Stimulated activated effector memory CD8-positive, alpha-beta T cell treated with anti-CD3 and anti-CD28 coated beads, Interleukin-12 subunit alpha, Interleukin-12 subunit beta, amount 100 ng/mL, for 72 hours (primary cell): ENCODE data around the gene PRDM7.
A peak's percentile ranks its signal among the peaks of the same experiment; 100 is the strongest.
"Not testable (repeated sequence)": the region's sequence is repeated elsewhere in the genome, so short reads cannot be mapped to it uniquely, and the experiment has no call there.

ENCODE experiments used
- ATAC-seq: fragments of 150-1000 bp; cut with Tn5 transposase; 2 replicates; pipeline ENCODE4 v1.10.0; 2021
- DNase-seq, 2 donors: peaks; one replicate each; pipeline ENCODE4 v3.0.0; 2021 to 2022; ENCODE audit warnings: low spot score in 2 of 2
- H3K27ac Mint-ChIP-seq: one replicate; pipeline ENCODE4 v1.8.0; 2022; ENCODE audit warnings: mild to moderate bottlenecking, mixed read lengths
- H3K36me3 Mint-ChIP-seq: one replicate; pipeline ENCODE4 v1.8.0; 2022; ENCODE audit warnings: mild to moderate bottlenecking, mixed read lengths
- H3K4me1 Mint-ChIP-seq: one replicate; pipeline ENCODE4 v1.8.0; 2022; ENCODE audit warnings: mixed read lengths
- H3K4me3 Mint-ChIP-seq: one replicate; pipeline ENCODE4 v1.8.0; 2022; ENCODE audit warnings: mild to moderate bottlenecking, mixed read lengths
- H3K9me3 Mint-ChIP-seq: one replicate; pipeline ENCODE4 v1.8.0; 2022; ENCODE audit warnings: mixed read lengths

PRDM7 gene

DNA sequence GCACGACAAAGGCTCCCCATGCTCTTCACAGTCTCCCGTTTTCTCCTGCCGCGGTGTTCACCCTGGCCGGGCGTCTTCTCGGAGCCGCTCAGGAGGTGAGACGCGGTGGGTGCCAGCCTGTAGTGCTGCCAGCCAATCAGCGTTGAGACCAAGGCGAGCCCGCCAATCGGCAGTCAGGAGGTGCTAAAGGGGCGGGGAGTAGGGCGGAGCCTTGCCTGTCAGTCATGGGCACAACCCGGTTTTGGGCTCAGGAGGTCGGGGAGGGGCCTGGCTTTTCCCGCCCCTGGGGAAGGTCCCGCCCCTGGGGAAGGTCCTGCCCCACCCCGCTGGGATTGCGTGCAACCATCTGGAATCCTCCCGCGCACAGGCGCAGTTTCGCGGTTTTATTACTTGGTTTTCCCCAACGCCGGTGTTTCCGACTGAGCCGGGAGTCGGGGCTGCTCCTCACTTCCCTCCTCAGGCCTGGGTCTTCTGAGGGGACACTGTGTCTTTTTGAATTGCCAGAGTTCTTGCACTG, at the start of gene PRDM7:
PRDM7 (minus strand) TSS at position 92 of the 517 bp plus-strand sequence. CDS start 1,421 bp downstream, outside the sequence.
- H3K4me1 Mint-ChIP-seq: peaks cover 30% of the 10 kb centered on the region
- H3K36me3 Mint-ChIP-seq: peaks cover 15% of the 10 kb centered on the region
- peak within 1 kb of the TSS; percentile 73 for H3K4me3 Mint-ChIP-seq
- peak within 1 kb of the TSS; percentile 78 for H3K27ac Mint-ChIP-seq
- DNase-seq (peak; percentile 97 to 99), ATAC-seq (peak; percentile 97)
- no peaks in the 10 kb centered on the region for H3K9me3 Mint-ChIP-seq

DNA sequence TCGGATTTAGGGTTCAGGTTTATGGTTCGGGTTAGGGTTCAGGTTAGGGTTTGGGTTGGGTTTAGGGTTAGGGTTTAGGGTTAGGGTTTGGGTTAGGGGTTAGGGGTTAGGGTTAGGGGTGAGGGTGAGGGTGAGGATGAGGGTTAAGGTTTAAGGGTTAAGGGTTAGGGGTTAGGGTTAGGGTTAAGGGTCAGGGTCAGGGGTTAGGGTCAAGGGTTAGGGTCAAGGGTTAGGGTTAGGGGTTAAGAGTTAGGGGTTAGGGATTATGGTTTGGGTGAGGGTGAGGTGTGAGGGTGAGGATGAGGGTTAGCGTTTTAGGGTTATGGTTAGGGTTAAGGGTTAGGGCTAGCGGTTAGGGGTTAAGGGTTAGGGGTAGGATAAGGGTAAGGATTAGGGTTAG, 44.7 kb upstream of the PRDM7 start:
- not testable (repeated sequence) for ATAC-seq, H3K36me3 Mint-ChIP-seq, H3K4me3 Mint-ChIP-seq, H3K9me3 Mint-ChIP-seq, H3K4me1 Mint-ChIP-seq, H3K27ac Mint-ChIP-seq, DNase-seq

DNA sequence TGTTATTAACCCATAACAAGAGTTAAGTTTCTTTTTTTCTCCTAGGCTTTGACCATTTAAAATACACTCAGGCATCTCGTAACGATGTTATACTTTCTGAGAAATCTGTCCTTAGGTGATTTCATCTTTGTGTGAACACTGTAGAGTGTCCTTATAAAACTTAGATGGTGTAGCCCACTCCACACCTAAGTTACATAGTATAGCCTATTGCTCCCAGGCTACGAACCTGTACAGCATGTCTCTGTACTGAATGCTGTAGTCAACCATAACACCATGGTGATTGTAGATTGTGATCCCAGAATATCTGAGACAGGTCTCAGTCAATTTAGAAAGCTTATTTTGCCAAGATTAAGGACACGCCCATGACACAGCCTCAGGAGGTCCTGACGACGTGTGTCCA, 30.5 kb upstream of the PRDM7 start:
- DNase-seq, ATAC-seq, H3K4me3 Mint-ChIP-seq, H3K9me3 Mint-ChIP-seq, H3K27ac Mint-ChIP-seq, H3K36me3 Mint-ChIP-seq, H3K4me1 Mint-ChIP-seq: not testable (repeated sequence)

DNA sequence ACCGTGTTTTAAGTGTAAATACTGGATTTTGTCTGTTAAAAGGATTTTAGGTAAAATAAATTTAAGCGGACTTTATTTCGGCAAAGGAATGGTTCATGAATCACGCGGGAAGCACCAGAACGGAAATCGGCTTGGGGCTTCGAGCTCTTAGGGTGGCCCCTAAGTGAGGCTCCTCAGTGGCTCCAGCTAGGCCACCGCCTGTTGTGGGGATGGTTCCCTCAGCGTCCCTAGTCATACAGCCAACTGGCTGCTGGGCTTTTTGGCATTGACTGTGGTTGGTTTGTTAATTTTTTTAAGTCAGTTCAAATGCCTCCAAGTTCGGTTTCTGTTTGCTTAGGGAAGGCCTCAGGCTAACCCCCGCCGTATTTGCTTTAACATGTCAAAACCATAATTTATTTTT, 29.9 kb upstream of the PRDM7 start:
- not testable (repeated sequence) for H3K36me3 Mint-ChIP-seq, H3K9me3 Mint-ChIP-seq, ATAC-seq, DNase-seq, H3K27ac Mint-ChIP-seq, H3K4me3 Mint-ChIP-seq, H3K4me1 Mint-ChIP-seq

DNA sequence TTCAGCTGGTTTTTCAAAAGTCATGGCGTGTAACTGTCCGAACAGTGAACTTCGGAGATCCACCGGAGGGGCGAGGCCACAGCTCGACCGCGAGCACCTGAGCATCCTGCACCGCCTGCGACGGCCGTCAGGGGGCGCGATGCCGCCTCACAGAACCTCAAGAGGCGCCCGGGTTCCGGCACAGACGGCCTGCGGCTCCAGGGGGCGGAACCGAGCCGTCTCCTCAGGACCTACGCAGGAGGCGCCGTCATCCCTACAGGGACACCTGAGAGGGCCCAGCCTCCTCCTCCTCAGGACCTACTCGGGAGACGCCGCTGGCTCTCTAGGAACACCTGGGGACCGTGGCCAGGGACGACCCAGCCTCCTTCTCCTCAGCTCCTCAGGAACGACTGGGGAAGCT, 29.1 kb upstream of the PRDM7 start:
- DNase-seq (peak in 1 of 2 donors; percentile 85), ATAC-seq (peak; percentile 90)
- not testable (repeated sequence) for H3K4me3 Mint-ChIP-seq, H3K36me3 Mint-ChIP-seq, H3K27ac Mint-ChIP-seq, H3K9me3 Mint-ChIP-seq, H3K4me1 Mint-ChIP-seq

DNA sequence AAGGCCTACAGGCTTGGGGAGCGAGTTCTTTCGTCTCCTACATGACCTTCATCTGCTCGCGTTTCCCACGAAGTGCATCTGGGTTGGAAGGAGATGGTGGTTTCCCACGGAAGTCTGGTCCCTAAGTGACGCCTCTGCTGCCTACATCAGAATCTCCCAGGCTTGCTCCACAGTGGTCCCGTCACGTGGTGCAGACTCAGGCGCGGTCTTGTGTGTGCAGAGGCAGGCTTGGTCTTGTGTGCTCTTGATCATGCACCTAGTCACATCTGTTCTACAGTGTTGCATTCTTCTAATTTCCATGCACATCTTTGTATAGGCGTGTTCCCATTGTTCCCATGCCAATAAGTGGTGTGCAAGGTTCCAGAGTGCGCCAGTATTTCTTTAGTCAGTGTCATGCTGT, 27.6 kb upstream of the PRDM7 start:
- not testable (repeated sequence) for H3K9me3 Mint-ChIP-seq, ATAC-seq, H3K4me1 Mint-ChIP-seq, H3K27ac Mint-ChIP-seq, DNase-seq, H3K36me3 Mint-ChIP-seq, H3K4me3 Mint-ChIP-seq

DNA sequence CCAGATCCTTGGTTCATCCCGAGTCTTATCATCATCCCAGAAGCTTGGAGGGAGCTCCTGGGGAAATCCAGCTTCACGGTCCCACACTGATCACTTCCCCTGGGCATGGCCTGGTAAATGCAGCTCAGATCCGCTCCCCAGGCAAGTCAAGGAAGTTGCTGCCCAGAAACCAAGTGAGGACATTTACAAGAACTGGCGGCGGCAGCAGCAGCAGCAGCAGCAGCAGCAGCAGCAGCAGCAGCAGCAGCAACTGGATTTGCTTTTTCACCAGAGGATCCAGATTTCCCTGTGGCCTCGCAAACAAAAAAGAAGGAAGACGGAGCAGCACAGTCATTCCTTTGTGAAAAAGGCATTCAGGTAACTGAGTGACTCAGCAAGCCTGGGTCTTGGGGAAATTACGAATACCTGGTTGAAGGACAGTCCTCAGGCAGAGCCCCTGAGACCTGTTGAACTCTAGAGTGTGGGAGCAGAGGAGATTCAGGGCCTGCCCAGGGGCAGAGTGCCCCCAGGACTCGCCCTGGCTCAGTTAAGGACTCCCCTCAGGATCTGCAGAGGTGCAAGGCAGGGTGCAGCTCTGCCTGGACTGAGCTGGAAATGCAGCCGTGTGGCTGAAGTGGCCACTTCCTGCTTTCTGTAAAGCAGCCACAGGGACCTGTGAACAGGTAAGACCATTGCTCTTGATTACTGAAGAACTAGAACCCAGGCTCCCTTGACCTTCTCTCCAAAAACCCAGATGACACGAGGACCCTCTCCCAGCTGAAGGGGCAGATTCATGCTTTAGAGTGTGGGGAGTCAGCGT, 25.2 kb upstream of the PRDM7 start:
- H3K4me3 Mint-ChIP-seq, H3K9me3 Mint-ChIP-seq, ATAC-seq, H3K4me1 Mint-ChIP-seq, H3K27ac Mint-ChIP-seq, H3K36me3 Mint-ChIP-seq: not testable (repeated sequence)
- peak in 1 of 2 donors; percentile 30 for DNase-seq

DNA sequence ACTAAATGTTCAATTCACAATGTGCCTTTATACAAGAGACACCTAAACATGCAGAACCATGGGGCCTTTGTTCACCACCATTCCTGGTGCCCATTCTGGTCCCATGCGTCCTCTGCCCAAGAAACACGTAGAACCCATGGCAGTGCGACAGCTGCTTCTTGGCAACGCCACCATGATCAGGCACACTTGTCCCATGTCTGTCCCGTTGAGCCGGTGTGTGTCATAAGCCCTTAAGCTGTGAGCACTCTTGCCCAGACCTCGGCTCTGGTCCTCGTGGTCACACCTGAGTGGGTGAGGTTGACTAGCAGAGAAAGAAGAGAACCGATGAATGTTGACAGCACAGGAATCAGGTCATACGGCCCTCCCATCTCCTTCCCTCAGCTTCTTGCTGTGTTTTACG, 24.2 kb upstream of the PRDM7 start:
- not testable (repeated sequence) for H3K4me3 Mint-ChIP-seq

DNA sequence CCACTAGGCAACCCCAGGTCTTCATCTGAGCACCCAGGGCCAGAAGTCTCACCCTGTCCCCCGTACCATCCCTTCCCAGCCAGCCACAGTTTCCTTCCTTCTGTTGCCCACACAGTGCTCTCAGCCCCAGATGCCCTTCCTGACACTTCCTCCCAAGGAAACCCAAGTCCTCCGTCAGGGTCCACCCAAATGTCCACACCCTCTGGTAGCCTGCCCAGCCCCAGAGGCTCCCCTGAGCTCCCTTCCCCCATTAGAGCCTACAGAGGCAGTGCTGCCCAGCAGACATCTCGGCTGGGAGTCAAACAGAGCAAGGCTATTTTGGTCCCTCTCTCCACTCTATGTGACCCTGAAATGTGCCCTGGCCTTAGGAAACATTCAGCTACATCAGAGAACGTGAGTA, 23.7 kb upstream of the PRDM7 start:
- not testable (repeated sequence) for H3K27ac Mint-ChIP-seq, DNase-seq, H3K4me1 Mint-ChIP-seq, H3K36me3 Mint-ChIP-seq, H3K9me3 Mint-ChIP-seq, H3K4me3 Mint-ChIP-seq
- peak; percentile 19 for ATAC-seq

More for the DNA sequence above, 24.2 kb upstream of the PRDM7 start:
- not testable (repeated sequence) for ATAC-seq, H3K4me1 Mint-ChIP-seq, H3K27ac Mint-ChIP-seq, H3K9me3 Mint-ChIP-seq, H3K36me3 Mint-ChIP-seq
- DNase-seq: peak in 1 of 2 donors; percentile 44

DNA sequence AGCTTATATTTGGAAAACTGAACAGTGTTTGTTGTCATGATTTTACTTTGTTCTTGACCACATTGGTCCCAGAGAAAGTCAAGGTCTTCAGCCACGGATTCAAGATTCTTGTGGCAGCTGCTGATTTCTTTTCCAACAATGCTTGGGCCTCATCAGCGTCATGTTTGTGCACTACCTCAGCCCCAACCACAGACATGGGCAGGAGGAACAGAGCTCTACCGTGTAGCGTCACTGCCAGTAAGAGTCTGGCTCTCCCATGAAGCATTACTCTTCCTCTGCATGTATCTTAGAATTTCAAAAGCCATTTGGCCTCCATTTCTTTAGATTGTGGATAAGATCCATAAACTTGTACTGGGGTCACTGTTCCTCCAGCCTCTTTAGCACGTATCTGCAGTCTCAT, 23.1 kb upstream of the PRDM7 start:
- H3K36me3 Mint-ChIP-seq, H3K9me3 Mint-ChIP-seq, H3K27ac Mint-ChIP-seq, H3K4me1 Mint-ChIP-seq, H3K4me3 Mint-ChIP-seq: not testable (repeated sequence)
- ATAC-seq (peak; percentile 8), DNase-seq (peak in 1 of 2 donors; percentile 20)

DNA sequence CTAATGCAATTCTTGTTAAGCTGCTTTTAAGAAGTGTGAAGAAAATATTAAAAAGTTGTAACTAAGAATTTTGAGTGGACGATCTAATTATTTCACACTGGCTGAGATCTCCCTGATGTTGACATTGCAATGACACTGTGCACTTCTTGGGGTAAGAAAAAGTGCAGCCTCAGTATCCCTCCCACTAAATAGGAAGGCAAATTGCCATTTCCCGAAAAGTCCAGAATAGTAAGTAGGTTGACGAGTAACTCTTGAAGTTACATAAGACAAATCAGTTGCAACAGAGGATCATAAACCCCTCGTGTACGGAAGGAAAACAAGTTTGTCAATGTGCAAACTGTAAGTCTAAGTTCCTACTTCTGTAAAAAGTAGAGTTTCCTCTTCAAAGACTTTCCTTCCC, 21.8 kb upstream of the PRDM7 start:
- not testable (repeated sequence) for H3K4me1 Mint-ChIP-seq, DNase-seq, H3K27ac Mint-ChIP-seq, H3K36me3 Mint-ChIP-seq, H3K9me3 Mint-ChIP-seq, H3K4me3 Mint-ChIP-seq, ATAC-seq

DNA sequence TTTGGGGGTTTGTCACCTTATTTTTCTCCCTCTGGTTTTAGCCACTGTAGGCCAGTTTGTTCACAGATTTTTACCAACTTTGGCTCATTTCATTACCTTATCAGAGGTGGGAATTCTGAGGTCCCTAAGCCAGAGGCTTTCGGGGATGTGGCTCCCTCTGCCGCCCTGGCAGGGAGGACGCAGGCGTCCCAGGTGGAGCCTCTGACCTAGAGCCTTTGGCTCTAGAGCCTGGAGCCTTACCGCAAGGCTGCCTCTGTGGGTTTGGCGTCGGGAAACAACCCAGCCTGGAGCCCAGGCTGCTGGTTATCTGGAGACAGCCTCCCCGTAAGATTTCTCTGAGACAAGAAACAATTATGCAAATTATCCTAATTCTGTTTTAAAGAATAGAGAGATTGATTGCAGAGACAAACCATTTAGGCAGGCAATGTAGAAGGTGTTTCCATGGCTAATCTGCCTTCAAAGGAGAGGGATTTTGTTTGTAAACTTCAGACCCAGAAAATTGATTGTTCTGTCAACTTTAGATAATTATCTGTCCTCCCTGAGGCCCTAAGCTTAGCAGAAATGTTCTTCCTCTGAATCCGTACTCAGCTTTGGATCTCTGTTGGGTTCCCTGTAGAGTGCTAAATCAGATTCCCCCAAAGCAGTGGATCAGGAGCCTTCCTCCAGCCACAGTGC, 20.0 kb upstream of the PRDM7 start:
- ATAC-seq, H3K9me3 Mint-ChIP-seq, H3K27ac Mint-ChIP-seq, DNase-seq, H3K4me3 Mint-ChIP-seq, H3K36me3 Mint-ChIP-seq, H3K4me1 Mint-ChIP-seq: not testable (repeated sequence)

DNA sequence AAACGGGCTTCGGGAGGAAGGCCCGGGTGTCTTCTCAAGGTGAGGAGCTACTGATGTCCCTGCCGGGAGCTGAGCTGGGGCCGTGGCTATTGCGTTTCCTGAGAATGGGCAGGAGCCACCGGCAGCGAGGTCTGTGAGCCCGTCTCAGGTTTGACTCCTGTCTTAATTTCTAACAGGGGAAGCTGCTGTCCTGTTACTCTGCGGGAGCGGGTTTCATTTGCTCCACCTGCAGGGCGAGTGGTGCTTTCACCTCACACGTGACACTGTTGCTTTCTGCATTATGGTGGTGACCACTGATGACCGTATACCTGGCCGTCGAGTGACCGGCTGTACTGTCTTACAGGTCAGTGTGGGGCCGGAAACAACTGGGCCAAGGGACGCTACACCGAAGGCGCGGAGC, 17.7 kb upstream of the PRDM7 start:
- H3K4me1 Mint-ChIP-seq, H3K27ac Mint-ChIP-seq, H3K36me3 Mint-ChIP-seq, H3K9me3 Mint-ChIP-seq, H3K4me3 Mint-ChIP-seq, ATAC-seq, DNase-seq: not testable (repeated sequence)

DNA sequence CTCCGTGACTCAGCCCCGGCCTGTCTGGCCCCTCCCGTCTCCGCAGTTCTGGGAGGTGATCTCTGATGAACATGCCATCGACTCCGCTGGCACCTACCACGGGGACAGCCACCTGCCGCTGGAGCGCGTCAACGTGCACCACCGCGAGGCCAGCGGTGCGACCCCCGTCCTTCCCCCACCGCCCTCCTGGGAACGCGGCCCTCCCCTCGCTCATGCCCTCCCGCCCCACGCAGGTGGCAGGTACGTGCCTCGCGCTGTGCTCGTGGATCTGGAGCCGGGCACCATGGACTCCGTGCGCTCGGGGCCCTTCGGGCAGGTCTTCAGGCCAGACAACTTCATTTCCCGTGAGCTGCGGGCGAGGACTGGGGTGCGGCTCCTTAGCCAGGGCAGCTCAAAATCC, 17.2 kb upstream of the PRDM7 start:
- H3K4me1 Mint-ChIP-seq, H3K36me3 Mint-ChIP-seq, H3K4me3 Mint-ChIP-seq, DNase-seq, H3K9me3 Mint-ChIP-seq, H3K27ac Mint-ChIP-seq, ATAC-seq: not testable (repeated sequence)

DNA sequence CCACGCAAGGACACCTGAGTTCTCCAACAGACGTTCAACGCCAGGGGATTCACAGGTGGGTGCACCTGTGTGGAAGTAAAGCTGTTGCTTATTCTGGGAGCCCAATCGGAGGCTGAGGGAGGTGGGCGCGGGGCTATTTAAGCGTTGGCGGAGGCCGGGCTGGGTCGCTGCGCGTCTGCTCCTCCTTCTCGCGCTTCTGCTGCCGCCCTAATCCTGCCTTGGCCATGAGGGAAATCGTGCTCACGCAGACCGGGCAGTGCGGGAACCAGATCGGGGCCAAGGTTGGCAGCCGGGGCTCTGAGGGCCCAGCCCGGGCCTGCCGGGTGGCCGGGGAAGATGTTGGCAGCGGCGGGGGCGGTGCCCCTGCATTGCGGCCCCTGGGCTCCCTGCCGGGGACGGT, 16.7 kb upstream of the PRDM7 start:
- ATAC-seq, H3K36me3 Mint-ChIP-seq, H3K27ac Mint-ChIP-seq, H3K4me1 Mint-ChIP-seq, H3K9me3 Mint-ChIP-seq, DNase-seq, H3K4me3 Mint-ChIP-seq: not testable (repeated sequence)

DNA sequence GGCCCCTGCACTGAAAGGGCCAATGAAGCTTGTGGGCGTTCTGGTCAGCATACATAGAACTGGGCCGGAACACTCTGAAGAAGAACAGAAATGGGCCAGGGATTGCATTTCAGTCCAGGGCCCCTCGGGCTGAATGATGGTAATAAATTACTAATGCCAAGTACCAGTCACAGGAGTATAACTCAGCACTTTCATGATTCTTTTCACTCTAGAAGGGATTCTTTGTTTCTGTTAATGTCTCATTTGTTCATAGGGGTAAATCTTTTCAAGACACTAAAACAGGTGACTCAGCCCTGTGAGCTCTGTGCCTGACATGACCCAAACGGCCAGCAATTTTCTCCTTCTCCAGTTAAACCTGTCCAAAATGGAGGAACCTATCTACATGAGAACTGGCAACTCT, 15.7 kb upstream of the PRDM7 start:
- H3K9me3 Mint-ChIP-seq, H3K4me3 Mint-ChIP-seq, ATAC-seq, H3K27ac Mint-ChIP-seq, H3K4me1 Mint-ChIP-seq, DNase-seq, H3K36me3 Mint-ChIP-seq: not testable (repeated sequence)
